GM18520 (cell line): ENCODE results near the gene NTN5.
"Not testable (repeated sequence)": the region's sequence is repeated elsewhere in the genome, so short reads cannot be mapped to it uniquely, and the experiment has no call there.

ENCODE experiments used
- ATAC-seq: cut with Tn5 transposase; IDR thresholded peaks from one replicate; pipeline ENCODE4 v1.9.1; 2021; ENCODE audit not compliant: unreplicated experiment

The NTN5 gene

GRCh38 chr19:48672994-48673393 is at the start of gene NTN5:
TSS of gene NTN5 (minus strand) at chr19:48673017. CDS start at chr19:48670986, 2,031 bp downstream.
- ATAC-seq: no peak

- no peak for ATAC-seq
Observed at GRCh38 chr19:48722196-48722708, 49.4 kb upstream of the NTN5 start.

GRCh38 chr19:48720613-48721296 is 47.9 kb upstream of the NTN5 start:
- peak; percentile 78 for ATAC-seq

GRCh38 chr19:48720251-48720612 is 47.4 kb upstream of the NTN5 start:
- ATAC-seq: no peak

- no peak for ATAC-seq
Observed at GRCh38 chr19:48719263-48720171, 46.7 kb upstream of the NTN5 start, which contains the start of gene MAMSTR. TSS of gene MAMSTR (minus strand) at chr19:48719725. CDS start at chr19:48719031, 694 bp downstream.

- no peak for ATAC-seq
Observed at GRCh38 chr19:48718711-48719231, 46.0 kb upstream of the NTN5 start.

- ATAC-seq: not testable (repeated sequence)
Observed at GRCh38 chr19:48718106-48718505, 45.3 kb upstream of the NTN5 start.

GRCh38 chr19:48716562-48717291 is 43.9 kb upstream of the NTN5 start:
- ATAC-seq: no peak

- no peak for ATAC-seq
Observed at GRCh38 chr19:48715681-48716171, 42.9 kb upstream of the NTN5 start.

- ATAC-seq: no peak
Observed at GRCh38 chr19:48714759-48715675, 42.2 kb upstream of the NTN5 start.

- ATAC-seq: peak; percentile 86
Observed at GRCh38 chr19:48713864-48714755, 41.3 kb upstream of the NTN5 start.

- no peak for ATAC-seq
Observed at GRCh38 chr19:48713041-48713863, 40.4 kb upstream of the NTN5 start.

- ATAC-seq: no peak
Observed at GRCh38 chr19:48711106-48711662, 38.4 kb upstream of the NTN5 start.

- no peak for ATAC-seq
Observed at GRCh38 chr19:48708471-48708870, 35.7 kb upstream of the NTN5 start.

GRCh38 chr19:48705431-48705830 is 32.6 kb upstream of the NTN5 start:
- no peak for ATAC-seq

GRCh38 chr19:48703316-48703715 is 30.5 kb upstream of the NTN5 start:
- no peak for ATAC-seq

- ATAC-seq: no peak
Observed at GRCh38 chr19:48702701-48703100, 29.9 kb upstream of the NTN5 start.

- ATAC-seq: no peak
Observed at GRCh38 chr19:48698046-48698445, 25.2 kb upstream of the NTN5 start.
